K562 (cell line): ENCODE measurements around the gene PCNX3. TPM values are rescaled to one million over a fixed set of nuclear protein-coding genes. Genes with fewer than 3 reads are reported as not detected.

ENCODE experiments used
- CCAR2 ChIP-seq: fragments of 200-400 bp; formaldehyde crosslinking; IDR thresholded peaks from 2 replicates; pipeline ENCODE4 v1.6.1; 2017; ENCODE audit warnings: mild to moderate bottlenecking, low read depth, low read length
- FOXM1 ChIP-seq, 2 experiments: fragments of 450-650 bp in 1 of 2; sonication (generic) in 1 of 2; formaldehyde crosslinking in 1 of 2; IDR thresholded peaks; 2 replicates each; pipeline versions ENCODE4 v1.6.1 to v1.9.0; 2017 to 2022; ENCODE audit warnings: low read depth in 2 of 2, mild to moderate bottlenecking in 2 of 2, missing genetic modification reagents in 1 of 2, moderate library complexity in 1 of 2
- ILF3 ChIP-seq: fragments of 450-650 bp; IDR thresholded peaks from 2 replicates; pipeline ENCODE4 v1.6.1; 2018; ENCODE audit warnings: antibody characterized with exemption, mild to moderate bottlenecking, moderate library complexity, borderline replicate concordance
- KLF10 ChIP-seq: fragments of 250-450 bp; sonication (Bioruptor Pico); IDR thresholded peaks from 2 replicates; pipeline ENCODE4 v1.6.1; 2021; ENCODE audit warnings: matching md5 sums
- MCM7 ChIP-seq, 2 experiments: fragments of 450-650 bp; IDR thresholded peaks; 2 replicates each; pipeline ENCODE4 v1.6.1; 2016 to 2018
- OTX1 ChIP-seq: fragments of 450-650 bp; formaldehyde crosslinking; IDR thresholded peaks from 2 replicates; pipeline ENCODE4 v1.4.0; 2022; ENCODE audit warnings: mild to moderate bottlenecking
- XRCC3 ChIP-seq: fragments of 450-650 bp; IDR thresholded peaks from 2 replicates; pipeline ENCODE4 v1.6.1; 2017; ENCODE audit warnings: mild to moderate bottlenecking, moderate library complexity
- ZKSCAN3 ChIP-seq: fragments of 250-450 bp; sonication (Bioruptor Pico); IDR thresholded peaks from 2 replicates; pipeline ENCODE4 v1.4.0; 2020
- polyA plus RNA-seq, 8 experiments: library from polyadenylated mRNA; depleted of rRNA in 4 of 8; stranded (reverse) in 5 of 8; unstranded in 3 of 8; fragments of >200 nt; fragmentation: Nextera tagmentation in 2 of 8; fragmentation: Illumina TruSeq in 1 of 8; extraction: Ambion mirVana in 2 of 8; extraction: Trizol in 1 of 8; gene quantifications; 2 replicates each; pipeline versions ENCODE4 v1.2.1 to v1.2.3, GENCODE V29; 2011 to 2014; ENCODE audit warnings: inconsistent platforms in 1 of 8, missing spikeins in 1 of 8
- total RNA-seq, 7 experiments: library from RNA; depleted of rRNA in 6 of 7; stranded (reverse); fragments of >200 nt in 6 of 7; fragmentation: Illumina TruSeq in 2 of 7; extraction: Trizol in 2 of 7; gene quantifications; 2 replicates each; pipeline versions ENCODE4 v1.2.1 to v1.2.3, GENCODE V29; 2011 to 2021; ENCODE audit warnings: low replicate concordance in 1 of 7
- TF ChIP-seq, protein P1 (sequence below): fragments of 250-450 bp; sonication (Bioruptor Pico); IDR thresholded peaks from 2 replicates; pipeline ENCODE4 v1.8.0; 2022; ENCODE audit warnings: moderate library complexity, mild to moderate bottlenecking, inconsistent platforms
- TF ChIP-seq, protein P2 (sequence below), 2 experiments: fragments of 450-650 bp in 1 of 2; sonication (generic) in 1 of 2; formaldehyde crosslinking; conservative IDR thresholded peaks; 2 replicates each; pipeline versions ENCODE4 v1.4.0 to v1.8.1; 2020 to 2022; ENCODE audit warnings: mild to moderate bottlenecking in 1 of 2, missing genetic modification reagents in 1 of 2
- TF ChIP-seq, protein P3 (sequence below): fragments of 250-450 bp; sonication (Bioruptor Pico); IDR thresholded peaks from 2 replicates; pipeline ENCODE4 v1.4.0; 2020; ENCODE audit warnings: mild to moderate bottlenecking, moderate library complexity
- TF ChIP-seq, protein P4 (sequence below): fragments of 200-800 bp; sonication (Bioruptor generic); IDR thresholded peaks from 2 replicates; pipeline ENCODE4 v1.6.1; 2017; ENCODE audit warnings: missing genetic modification characterization, missing compliant biosample characterization
- TF ChIP-seq, protein P5 (sequence below): fragments of 450-650 bp; IDR thresholded peaks from 2 replicates; pipeline ENCODE4 v1.6.1; 2016; ENCODE audit warnings: low read depth

PCNX3 gene
- total and polyA plus RNA-seq, 9 of the 15 experiments (the other 6 are each of a cell fraction or from before 2014, with no cell fraction given) = 0.11 to 47.8 (median 12.8) TPM

DNA sequence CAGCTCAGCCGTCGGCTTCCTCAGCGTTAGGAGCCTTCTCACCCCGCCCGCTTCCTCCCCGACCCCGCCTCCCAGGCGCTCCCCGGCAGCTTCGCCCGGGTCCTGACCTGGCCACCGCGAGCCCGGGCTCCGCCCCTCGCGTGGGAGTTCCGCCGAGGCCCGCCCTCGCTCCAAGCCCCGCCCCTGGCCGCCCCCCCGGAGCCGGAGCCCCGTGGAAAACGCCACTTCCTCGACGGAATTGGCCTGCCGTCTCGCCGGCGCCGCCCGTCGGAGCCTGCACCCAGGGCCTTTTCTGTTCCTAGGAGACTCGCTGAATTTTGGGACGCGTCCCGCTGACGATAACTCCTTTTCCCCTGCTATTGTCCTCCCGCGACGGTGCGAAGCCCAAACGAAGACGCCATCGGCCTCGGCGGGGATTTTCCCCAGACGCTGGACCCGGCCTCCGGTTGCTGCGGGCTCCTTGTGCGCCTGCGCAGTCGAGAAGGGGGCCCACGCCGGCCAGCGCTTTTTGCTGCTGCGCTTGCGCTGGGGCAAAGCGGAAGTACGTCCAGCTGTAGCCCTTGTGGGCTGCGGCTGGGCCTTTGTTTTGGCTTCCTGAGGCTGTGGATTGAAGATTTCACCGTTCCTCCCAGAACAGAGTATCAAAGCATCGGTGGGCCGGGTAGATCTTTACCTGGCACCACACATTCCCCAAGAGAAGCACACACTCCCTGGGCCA lies 37.1 kb downstream of the PCNX3 start (continued):
- TF ChIP-seq KLF10 (CRISPR knock-in tag) (no peak), ZKSCAN3 (CRISPR knock-in tag) (no peak), ILF3 (no peak; the same call in 1 of the 2 replicates), CCAR2 (no peak), MCM7 (IDR thresholded peaks at IDR 0.05) (no peak), FOXM1 (IDR thresholded peaks at IDR 0.05; ENCODE audit: low read depth) (no peak), FOXM1 (CRISPR knock-in tag; IDR thresholded peaks at IDR 0.05; ENCODE audit: low read depth) (no peak), OTX1 (CRISPR knock-in tag) (no peak; the same call in none of the 2 replicates), XRCC3 (no peak)
- TF ChIP-seq, protein P1, sequence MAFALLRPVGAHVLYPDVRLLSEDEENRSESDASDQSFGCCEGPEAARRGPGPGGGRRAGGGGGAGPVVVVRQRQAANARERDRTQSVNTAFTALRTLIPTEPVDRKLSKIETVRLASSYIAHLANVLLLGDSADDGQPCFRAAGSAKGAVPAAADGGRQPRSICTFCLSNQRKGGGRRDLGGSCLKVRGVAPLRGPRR = no peak
- TF ChIP-seq, protein P2, sequence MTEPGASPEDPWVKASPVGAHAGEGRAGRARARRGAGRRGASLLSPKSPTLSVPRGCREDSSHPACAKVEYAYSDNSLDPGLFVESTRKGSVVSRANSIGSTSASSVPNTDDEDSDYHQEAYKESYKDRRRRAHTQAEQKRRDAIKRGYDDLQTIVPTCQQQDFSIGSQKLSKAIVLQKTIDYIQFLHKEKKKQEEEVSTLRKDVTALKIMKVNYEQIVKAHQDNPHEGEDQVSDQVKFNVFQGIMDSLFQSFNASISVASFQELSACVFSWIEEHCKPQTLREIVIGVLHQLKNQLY (CRISPR knock-in tag; conservative IDR thresholded peaks at IDR 0.05) = no peak
- TF ChIP-seq, protein P3, sequence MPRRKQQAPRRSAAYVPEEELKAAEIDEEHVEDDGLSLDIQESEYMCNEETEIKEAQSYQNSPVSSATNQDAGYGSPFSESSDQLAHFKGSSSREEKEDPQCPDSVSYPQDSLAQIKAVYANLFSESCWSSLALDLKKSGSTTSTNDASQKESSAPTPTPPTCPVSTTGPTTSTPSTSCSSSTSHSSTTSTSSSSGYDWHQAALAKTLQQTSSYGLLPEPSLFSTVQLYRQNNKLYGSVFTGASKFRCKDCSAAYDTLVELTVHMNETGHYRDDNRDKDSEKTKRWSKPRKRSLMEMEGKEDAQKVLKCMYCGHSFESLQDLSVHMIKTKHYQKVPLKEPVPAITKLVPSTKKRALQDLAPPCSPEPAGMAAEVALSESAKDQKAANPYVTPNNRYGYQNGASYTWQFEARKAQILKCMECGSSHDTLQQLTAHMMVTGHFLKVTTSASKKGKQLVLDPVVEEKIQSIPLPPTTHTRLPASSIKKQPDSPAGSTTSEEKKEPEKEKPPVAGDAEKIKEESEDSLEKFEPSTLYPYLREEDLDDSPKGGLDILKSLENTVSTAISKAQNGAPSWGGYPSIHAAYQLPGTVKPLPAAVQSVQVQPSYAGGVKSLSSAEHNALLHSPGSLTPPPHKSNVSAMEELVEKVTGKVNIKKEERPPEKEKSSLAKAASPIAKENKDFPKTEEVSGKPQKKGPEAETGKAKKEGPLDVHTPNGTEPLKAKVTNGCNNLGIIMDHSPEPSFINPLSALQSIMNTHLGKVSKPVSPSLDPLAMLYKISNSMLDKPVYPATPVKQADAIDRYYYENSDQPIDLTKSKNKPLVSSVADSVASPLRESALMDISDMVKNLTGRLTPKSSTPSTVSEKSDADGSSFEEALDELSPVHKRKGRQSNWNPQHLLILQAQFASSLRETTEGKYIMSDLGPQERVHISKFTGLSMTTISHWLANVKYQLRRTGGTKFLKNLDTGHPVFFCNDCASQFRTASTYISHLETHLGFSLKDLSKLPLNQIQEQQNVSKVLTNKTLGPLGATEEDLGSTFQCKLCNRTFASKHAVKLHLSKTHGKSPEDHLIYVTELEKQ (CRISPR knock-in tag) = no peak
- TF ChIP-seq, protein P4, sequence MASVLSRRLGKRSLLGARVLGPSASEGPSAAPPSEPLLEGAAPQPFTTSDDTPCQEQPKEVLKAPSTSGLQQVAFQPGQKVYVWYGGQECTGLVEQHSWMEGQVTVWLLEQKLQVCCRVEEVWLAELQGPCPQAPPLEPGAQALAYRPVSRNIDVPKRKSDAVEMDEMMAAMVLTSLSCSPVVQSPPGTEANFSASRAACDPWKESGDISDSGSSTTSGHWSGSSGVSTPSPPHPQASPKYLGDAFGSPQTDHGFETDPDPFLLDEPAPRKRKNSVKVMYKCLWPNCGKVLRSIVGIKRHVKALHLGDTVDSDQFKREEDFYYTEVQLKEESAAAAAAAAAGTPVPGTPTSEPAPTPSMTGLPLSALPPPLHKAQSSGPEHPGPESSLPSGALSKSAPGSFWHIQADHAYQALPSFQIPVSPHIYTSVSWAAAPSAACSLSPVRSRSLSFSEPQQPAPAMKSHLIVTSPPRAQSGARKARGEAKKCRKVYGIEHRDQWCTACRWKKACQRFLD (CRISPR knock-in tag) = no peak
- TF ChIP-seq, protein P5, sequence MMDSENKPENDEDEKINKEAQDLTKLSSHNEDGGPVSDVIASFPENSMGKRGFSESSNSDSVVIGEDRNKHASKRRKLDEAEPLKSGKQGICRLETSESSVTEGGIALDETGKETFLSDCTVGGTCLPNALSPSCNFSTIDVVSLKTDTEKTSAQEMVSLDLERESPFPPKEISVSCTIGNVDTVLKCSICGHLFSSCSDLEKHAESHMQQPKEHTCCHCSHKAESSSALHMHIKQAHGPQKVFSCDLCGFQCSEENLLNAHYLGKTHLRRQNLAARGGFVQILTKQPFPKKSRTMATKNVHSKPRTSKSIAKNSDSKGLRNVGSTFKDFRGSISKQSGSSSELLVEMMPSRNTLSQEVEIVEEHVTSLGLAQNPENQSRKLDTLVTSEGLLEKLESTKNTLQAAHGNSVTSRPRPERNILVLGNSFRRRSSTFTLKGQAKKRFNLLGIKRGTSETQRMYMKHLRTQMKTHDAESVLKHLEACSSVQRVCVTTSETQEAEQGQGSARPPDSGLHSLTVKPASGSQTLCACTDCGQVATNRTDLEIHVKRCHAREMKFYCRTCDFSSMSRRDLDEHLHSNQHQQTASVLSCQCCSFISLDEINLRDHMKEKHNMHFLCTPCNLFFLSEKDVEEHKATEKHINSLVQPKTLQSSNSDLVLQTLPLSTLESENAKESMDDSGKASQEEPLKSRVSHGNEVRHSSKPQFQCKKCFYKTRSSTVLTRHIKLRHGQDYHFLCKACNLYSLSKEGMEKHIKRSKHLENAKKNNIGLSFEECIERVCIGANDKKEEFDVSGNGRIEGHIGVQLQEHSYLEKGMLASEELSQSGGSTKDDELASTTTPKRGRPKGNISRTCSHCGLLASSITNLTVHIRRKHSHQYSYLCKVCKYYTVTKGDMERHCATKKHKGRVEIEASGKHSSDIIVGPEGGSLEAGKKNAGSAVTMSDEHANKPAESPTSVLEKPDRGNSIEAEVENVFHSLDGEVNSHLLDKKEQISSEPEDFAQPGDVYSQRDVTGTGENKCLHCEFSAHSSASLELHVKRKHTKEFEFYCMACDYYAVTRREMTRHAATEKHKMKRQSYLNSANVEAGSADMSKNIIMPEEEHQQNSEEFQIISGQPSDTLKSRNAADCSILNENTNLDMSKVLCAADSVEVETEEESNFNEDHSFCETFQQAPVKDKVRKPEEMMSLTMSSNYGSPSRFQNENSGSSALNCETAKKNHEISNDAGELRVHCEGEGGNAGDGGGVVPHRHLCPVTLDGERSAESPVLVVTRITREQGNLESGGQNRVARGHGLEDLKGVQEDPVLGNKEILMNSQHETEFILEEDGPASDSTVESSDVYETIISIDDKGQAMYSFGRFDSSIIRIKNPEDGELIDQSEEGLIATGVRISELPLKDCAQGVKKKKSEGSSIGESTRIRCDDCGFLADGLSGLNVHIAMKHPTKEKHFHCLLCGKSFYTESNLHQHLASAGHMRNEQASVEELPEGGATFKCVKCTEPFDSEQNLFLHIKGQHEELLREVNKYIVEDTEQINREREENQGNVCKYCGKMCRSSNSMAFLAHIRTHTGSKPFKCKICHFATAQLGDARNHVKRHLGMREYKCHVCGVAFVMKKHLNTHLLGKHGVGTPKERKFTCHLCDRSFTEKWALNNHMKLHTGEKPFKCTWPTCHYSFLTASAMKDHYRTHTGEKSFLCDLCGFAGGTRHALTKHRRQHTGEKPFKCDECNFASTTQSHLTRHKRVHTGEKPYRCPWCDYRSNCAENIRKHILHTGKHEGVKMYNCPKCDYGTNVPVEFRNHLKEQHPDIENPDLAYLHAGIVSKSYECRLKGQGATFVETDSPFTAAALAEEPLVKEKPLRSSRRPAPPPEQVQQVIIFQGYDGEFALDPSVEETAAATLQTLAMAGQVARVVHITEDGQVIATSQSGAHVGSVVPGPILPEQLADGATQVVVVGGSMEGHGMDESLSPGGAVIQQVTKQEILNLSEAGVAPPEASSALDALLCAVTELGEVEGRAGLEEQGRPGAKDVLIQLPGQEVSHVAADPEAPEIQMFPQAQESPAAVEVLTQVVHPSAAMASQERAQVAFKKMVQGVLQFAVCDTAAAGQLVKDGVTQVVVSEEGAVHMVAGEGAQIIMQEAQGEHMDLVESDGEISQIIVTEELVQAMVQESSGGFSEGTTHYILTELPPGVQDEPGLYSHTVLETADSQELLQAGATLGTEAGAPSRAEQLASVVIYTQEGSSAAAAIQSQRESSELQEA = no peak
